NCI-H187 treated with DMSO at 0.1 percent for 48 hours (cell line): ENCODE measurements around the gene FAM227B.
"Not testable (repeated sequence)": the region's sequence is repeated elsewhere in the genome, so short reads cannot be mapped to it uniquely, and the experiment has no call there.

Experiments
- DNase-seq: peaks from one replicate; lab custom pipeline; 2025; lab: John Stamatoyannopoulos, UW

Gene FAM227B

DNA sequence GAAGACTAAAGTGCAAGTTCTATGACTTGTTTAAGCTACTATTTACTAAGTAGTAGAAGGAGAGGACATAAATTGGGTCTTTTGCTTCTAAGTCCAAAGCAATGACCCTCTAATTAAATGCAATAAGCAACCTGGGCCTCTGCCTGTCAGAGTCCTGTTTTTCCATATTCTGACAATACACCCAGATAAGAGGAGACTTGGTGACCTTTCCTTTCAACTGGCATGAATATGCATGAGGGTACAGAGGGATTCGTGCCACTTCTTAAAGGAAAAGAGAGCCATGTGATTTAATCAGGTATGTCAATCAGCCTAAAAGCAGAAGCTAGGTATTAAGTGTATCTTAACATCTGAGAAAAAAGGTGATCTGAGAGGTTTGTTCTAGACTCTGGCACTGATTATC is 248.3 kb downstream of the FAM227B start:
- no peak for DNase-seq

DNA sequence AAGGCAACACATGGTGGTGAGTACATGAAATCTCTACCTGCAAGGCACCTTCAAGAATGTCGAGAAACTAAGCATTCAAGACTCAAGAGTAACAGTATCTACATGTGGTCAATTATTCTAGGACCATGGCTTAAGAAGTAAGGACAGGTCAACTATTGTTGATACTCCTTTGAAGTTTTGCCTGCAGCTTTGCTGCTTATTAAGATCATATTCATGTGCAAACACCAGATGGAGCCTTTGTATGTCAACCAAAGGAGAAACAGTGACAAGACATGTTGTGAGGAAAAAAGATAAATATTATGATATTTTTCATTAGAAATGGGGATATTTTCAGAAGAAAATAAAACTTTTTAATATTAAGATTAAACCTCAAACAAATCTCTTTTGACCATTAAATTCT is 249.8 kb downstream of the FAM227B start:
- no peak for DNase-seq

DNA sequence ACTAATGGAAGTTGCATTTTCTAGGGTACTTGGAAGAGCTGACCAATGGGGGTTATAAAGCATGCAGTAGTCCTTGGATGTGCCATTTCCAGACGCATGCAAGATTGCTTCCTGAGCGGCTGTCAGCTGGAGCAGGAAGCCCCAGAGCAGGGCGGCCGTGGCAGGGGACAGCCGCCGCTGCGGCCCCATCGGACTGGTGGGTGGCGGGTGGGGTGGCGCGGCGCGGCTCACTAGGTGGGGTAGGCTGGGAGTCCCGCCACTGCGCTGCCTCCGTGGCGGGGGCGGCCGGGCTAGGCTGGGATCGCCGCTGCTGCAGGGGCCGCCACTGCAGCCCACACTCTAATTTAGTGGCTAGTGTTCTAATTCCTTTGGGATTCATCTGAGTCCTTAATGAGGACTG is 254.1 kb downstream of the FAM227B start:
- DNase-seq = no peak

DNA sequence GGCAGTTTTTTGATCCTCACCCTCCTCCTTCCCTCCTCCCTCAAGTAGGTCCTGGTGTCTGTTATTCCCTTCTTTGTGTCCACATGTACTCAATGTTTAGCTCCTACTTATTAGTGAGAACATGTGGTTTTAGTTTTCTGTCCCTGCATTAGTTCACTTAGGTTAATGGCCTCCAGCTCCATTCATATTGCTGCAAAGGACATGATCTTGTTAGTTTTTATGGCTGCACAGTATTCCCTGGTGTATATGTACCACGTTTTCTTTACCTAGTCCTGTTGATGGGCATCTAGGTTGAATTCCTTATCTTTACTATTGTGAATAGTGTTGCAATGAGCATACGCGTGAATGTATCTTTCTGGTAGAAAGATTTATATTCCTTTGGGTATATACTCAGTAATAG is 259.2 kb downstream of the FAM227B start:
- no peak for DNase-seq

DNA sequence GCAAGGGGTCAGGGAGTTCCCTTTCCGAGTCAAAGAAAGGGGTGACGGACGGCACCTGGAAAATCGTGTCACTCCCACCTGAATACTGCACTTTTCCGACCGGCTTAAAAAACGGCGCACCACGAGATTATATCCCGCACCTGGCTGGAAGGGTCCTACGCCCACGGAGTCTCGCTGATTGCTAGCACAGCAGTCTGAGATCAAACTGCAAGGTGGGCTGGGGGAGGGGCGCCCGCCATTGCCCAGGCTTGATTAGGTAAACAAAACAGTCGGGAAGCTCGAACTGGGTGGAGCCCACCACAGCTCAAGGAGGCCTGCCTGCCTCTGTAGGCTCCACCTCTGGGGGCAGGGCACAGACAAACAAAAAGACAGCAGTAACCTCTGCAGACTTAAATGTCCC is 266.2 kb downstream of the FAM227B start:
- DNase-seq = not testable (repeated sequence)

DNA sequence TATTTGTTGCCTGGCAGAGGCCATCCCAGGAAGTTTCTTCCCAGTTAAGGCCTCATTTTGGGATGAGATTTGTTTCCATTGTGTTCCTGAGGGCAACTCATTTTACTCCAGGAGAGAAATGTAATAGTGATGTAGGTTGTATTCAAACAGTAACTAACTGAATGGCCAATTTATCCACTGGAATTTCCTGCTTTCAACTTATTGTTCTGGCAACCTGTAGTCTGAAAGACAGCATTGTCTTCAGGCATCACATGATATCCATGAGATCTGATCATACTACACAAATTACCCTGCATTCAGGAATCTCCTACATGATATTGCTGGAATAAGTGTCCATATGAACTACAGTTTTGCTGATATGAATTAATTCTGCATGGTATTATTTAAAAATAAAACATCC is 277.1 kb downstream of the FAM227B start:
- no peak for DNase-seq

DNA sequence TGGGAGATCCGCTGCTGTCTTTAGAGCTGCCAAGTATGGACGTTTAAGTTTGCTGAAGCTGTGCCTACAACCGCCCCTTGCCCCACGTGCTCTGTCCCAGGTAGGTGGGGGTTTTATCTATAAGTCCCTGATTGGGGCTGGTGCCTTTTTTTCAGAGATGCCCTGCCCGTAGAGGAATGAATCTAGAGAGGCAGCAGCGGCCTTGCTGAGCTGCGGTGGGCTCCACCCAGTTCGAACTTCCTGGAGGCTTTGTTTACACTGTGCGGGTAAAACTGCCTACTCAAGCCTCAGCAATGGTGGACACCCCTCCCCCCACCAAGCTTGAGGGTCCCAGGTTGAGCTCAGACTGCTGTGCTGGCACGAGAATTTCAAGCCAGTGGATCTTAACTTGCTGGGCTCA is 281.0 kb downstream of the FAM227B start:
- no peak for DNase-seq

DNA sequence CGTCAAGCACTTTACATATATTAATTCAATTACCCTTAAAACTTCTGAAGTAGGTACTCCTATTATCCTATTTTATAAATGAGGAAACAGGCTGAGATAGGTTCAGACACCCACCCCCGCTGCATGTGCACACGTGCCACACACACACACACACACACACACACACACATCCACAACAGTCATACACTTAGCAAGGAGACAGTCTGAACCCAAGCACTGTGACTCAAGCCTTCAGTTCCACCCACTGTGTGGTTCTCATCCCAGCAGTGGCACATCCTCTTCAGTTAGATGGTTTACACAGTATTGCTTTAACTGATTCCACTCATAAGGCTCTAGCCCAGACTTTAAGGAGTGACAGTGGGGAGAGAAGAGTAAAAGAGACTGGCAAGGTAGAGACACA is 288.7 kb downstream of the FAM227B start:
- DNase-seq = no peak

DNA sequence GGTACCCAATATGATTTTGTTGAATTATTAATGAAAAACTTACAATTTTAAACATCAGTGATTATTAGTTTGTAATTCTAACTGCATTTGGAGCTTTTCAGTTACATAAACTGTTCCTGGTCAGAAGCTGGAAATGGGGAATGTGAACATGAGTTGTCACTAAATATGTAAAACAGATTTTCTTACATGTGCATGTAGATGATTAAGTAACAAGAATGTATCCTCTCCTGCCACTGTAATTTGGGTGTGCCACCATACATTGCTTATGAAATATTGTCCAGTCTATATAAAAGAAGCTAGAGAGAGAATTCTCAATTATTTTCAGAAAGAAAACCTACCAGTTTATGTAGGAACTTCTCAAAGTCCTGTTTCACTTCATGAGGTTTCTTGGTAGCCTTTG is 289.2 kb downstream of the FAM227B start:
- no peak for DNase-seq

DNA sequence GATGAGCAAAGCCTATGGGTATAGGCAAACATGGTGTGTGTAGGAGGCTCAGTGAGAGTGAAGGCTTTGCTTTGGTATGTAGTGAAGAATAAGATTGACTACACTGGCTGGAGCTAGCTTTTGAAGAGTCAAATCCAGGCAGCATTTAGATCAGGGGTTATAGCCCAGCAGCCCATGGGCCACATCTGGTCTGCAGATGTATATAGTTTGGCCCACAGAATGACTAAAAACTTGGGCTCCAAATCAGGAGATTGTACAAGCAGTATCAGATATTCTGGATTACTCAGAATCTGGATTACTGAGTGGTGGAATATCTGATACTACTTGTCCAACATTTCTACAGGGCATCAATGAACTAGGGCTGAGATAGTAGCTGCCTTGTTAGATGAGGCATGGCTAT is 290.5 kb downstream of the FAM227B start:
- no peak for DNase-seq

DNA sequence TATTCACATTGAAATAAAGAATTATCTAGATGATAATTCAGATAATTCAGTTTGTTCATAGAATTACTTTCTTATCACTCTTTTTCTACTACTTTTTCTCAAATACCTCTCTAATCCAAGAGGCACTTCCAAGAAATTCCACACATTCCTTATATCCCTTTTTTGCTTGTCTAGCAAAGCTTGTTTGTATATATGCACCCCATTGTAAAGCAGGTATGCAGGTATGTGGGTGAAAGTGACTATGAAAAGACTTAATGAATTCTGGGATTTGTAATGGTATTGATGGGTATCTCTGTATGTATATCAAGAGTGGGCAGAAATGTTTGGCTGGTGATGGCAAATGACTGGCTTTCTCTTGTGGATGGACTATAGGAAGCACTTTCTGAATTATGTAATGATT is 291.7 kb downstream of the FAM227B start:
- DNase-seq = no peak

DNA sequence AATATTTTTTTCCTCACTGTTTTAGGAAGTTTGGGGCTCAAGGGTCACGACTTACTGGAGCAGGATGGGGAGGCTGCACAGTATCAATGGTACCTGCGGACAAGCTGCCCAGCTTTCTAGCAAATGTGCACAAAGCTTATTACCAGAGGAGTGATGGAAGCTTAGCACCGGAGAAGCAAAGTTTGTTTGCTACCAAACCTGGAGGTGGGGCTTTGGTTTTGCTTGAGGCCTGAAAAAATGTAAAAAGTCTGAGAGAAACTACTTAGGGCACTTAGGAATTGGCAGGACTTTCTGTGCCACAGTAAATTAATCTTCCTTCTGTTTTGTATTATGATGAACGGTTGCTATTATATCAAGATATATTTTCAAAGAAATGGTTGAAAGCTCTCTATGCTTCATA is 292.7 kb downstream of the FAM227B start:
- DNase-seq = no peak

DNA sequence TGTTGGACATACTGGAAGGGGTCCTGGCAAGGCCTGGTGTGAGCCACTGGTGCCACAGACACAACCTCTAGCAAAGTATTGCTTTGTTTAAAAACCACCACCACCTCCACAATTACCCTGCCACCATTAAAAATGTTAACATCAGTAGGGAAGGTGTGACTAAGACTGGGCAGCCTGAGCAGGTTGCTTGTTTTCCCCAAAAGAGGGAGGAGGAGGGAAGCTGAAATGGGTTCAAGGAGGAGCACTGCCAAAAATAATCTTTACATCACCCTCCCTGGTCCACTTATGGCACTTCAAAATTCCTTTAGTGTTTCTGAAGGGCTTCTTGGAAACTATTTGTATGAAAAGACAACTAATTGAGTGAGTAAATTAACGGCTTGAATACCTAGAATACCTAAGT is 297.4 kb downstream of the FAM227B start:
- no peak for DNase-seq

DNA sequence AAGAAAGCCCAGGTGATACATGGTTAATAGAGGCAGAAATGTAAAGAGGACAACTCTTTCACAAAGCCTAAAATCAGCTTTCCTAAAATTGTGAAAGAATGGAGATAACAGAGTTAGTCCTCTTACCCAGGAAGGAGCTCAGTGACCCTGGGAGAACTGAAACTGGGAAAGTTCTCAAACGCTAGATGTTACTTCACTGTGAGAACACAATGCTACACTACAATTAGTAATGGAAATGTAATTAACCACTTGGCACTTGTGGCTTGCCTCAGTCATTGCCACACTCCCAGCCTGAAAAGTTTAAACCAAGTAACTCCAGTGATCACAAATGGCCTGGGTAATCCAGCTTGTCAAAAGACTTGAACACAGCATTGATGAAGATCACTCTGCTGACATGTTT is 300.3 kb downstream of the FAM227B start:
- DNase-seq = no peak

DNA sequence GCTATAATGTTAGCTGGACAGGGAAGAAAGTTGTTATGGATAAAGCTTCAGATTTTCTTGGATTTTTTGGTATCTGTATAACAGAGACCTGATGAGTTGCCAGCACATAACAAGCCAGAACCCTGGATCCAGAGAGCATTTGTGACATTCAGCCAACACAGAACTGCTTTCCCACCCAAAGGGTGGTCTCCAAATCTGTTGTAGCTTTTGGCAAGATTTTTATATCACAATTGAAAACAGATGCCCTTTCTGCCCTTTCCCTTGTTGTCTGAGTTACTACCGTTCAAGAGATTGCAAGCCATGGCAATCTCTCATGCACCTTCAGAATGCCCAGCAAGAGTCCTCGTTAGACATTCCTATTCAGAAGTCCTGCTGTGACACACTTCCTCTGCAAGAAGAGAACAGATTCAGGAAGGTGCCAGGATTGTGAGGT is 305.2 kb downstream of the FAM227B start:
- DNase-seq = no peak

DNA sequence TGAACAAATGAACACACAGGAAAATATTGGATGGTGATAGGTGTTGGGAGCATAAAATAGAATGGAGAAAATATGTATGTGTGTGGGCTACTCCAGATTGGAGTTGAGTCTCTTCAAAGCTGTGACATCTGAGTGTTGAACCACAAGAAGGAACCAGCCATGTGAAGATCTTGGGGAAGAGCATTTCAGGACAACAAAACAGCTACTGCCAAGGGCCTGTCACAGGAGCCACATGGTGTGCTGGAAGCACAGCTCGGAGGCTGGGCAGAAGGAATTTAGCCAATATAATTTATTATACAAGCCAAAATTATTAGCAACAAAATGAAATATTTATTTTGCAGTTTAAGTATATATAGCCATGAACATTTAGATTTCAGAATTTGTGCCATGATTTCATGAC is 305.9 kb downstream of the FAM227B start:
- DNase-seq = no peak

DNA sequence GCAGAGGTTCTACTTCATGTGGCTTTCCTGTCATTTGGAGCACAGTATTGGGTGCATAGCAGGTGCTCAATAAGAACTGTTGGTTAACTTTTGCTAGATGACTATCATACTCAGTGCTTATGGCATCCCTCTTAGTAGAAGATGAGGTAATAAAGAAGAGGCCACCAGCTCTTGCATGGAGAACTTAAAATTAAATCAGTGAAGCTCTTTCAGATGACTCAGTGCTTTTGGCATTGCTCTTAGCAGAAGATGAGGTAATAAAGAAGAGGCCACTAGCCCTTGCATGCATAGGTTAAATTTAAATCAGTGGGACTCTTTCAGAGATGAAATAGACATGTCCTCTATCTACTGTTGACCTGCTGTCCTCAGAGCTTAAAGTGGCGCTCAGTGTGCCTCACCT is 307.0 kb downstream of the FAM227B start:
- DNase-seq = no peak

DNA sequence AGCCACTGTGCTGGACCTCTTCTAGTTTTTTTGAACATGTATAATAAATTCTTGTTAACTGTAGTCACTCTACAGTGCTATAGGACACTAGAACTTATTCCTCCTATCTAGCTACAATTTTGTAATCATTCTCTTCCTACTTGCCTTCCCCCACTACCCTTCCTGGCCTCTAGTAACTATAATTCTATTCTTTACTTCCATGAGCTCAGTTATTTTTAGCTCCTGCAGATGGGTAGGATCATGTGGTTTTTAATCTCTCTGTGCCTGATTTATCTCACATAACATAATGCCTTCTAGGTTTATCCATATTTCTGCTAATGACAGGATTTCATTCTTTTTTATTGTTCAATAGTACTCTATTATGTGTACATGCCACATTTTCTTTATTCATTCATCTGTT is 310.7 kb downstream of the FAM227B start:
- no peak for DNase-seq

DNA sequence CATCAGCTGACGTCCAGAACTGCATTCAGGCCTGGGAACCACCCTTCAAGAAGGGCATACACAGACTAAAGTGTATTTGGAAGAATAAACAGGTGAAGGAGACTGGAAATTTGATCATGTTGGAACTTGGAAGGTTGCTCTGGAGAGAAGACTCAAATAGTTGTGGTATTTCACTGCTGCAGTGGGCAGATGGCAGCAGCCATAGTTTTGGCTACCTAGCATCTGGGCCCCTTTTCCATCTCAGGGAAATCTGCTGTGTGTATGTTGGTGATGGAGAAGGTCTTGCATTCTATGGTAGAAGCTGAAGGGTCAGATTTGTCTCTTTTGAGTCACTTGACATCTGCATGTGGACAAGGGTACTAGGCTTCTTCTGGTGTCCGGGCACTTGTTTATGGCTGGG is 311.9 kb downstream of the FAM227B start:
- no peak for DNase-seq

DNA sequence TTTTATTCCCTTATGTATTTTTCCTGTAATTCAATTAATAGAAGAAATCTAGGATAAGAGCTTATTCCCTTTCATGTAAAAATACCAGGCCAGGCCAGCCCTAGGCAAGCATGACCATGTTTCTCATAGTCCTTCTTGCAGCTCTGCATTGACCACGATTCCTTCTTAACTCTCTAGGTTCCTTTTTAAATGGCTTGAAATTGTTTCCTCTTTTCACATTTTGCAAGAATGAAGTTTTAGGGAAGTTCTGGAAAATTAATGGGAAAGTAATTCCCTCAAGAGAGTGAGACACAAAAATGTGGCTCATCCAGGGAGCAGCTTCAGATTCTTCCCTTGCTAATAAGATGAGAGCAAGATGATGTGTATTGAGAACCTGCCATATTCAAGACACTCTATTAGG is 314.1 kb downstream of the FAM227B start:
- no peak for DNase-seq

DNA sequence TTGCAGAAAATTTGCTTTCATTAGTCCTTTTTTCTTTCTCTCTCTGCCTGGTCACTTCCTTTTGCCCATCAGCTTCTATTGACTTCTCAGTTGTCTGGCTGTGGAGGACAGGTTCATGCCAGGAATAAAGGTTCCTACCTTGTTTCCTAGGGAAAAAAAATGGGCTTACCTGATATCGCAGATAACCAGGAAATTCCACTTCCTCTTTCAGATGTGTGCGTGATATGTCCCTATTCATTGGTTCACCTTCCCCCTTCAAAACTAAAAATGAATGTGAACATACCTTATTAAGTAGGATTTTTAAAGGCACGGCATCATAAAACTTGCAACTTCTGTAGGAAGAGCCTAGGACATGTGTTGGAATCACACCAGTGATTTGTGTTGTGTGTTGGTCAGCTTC is 317.6 kb downstream of the FAM227B start:
- no peak for DNase-seq

DNA sequence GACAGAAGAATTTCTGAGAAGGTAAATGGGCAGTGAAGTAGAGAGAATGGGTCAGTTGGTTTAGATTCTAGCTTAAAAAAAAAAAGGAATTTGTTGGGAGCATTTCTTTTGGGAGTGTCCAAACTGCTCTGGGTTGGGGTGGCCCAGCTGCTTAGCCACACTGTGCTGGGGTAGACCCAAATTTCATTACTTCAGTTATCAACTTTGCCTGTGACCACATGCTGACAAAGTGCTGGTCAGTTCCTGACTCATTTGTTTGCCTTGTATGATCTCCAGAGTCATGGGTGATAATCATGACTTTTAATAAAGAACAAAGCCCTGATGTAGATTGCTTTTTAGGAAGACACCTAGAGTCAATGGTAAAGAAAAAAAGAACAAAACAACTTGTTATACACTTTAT is 319.1 kb downstream of the FAM227B start:
- no peak for DNase-seq

DNA sequence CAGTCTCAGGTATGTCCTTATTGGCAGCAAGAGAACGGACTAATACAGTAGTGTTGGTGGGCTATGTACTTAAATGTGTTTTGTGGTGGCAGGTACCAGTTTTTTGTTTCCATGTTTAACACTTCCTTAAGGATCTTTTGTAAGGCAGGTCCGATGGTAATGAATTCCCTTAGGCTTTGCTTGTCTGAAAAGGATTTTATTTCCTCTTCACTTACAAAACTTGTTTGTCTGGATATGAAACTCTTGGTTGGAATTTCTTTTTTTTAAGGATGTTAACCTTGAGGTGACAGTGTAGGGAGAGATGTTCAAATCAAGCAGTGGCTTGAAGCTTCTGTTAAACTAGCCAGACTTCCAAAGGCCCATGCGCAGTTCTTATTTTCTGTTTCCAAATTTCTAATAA is 319.8 kb downstream of the FAM227B start:
- no peak for DNase-seq

DNA sequence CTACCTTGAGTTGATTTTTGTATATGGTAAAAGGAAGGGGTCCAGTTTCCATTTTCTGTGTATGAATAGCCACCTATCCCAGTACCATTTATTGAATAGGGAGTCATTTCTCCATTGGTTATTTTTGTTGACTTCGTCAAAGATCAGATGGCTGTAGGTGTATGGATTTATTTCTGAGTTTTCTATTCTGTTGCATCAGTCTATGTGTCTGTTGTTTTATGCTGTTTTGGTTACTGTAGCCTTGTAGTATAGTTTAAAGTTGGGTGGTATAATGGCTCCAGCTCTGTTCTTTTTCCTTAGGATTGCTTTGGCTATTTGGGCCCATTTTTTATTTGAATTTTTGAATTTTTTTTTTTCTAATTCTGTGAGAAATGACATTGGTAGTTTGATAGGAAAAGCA is 323.0 kb downstream of the FAM227B start:
- DNase-seq = no peak

DNA sequence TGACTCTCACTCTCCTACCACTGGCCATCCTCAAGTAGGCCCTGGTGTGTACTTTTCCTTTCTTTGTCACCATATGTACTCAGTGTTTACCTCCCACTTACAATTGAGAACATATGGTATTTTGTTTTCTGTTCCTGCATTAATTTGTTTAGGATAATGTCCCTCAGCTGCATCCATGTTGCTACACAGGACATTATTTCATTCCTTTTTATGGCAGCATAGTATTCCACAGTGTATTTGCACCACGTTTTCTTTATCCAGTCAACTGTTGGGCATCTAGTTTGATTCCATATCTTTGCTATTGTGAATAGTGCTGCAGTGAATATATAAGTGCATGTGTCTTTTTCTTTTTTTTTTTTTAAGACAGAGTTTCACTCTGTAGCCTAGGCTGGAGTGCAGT is 324.4 kb downstream of the FAM227B start:
- no peak for DNase-seq
